HL-60 (cell line): Measurements from ENCODE around the gene TRPC4AP.
"Not testable (repeated sequence)": the region's sequence is repeated elsewhere in the genome, so short reads cannot be mapped to it uniquely, and the experiment has no call there.

Source experiments
- DNase-seq, 2 experiments: peaks; one replicate each; pipeline ENCODE4 v3.0.0-alpha.2; 2010 to 2020; ENCODE audit warnings: low read depth in 1 of 2, low spot score in 1 of 2
- H3K27ac ChIP-seq: fragments of 250-450 bp; sonication (Bioruptor Pico); replicated peaks from 2 replicates; pipeline ENCODE4 v1.5.1; 2020; ENCODE audit warnings: mild to moderate bottlenecking, moderate library complexity
- H3K27me3 ChIP-seq: fragments of 250-450 bp; sonication (Bioruptor Pico); 2 replicates; pipeline ENCODE4 v1.5.1; 2021; ENCODE audit warnings: mild to moderate bottlenecking, moderate library complexity; ENCODE audit not compliant: insufficient read depth, poor library complexity, severe bottlenecking
- H3K4me3 ChIP-seq: replicated peaks from 2 replicates; pipeline ENCODE4 v1.5.1; 2011; ENCODE audit warnings: mild to moderate bottlenecking, control low read depth, low read length; ENCODE audit not compliant: insufficient read depth
- GABPA ChIP-seq: IDR thresholded peaks from 2 replicates; pipeline ENCODE4 v1.6.1; 2012; ENCODE audit warnings: low read depth
- POLR2AphosphoS5 ChIP-seq: IDR thresholded peaks from 2 replicates; pipeline ENCODE4 v1.6.1; 2012; ENCODE audit warnings: low read depth
- SPI1 ChIP-seq: IDR thresholded peaks from 2 replicates; pipeline ENCODE4 v1.6.1; 2012; ENCODE audit warnings: low read depth, mild to moderate bottlenecking, borderline replicate concordance
- TF ChIP-seq, protein P1 (sequence below): IDR thresholded peaks from one replicate; pipeline ENCODE4 v1.5.1; 2011; ENCODE audit warnings: low read length, control low read depth, inconsistent platforms; ENCODE audit not compliant: insufficient read depth
- TF ChIP-seq, protein P2 (sequence below): IDR thresholded peaks from 2 replicates; pipeline ENCODE4 v1.6.1; 2012; ENCODE audit warnings: low read depth; ENCODE audit not compliant: insufficient replicate concordance

TRPC4AP gene

DNA sequence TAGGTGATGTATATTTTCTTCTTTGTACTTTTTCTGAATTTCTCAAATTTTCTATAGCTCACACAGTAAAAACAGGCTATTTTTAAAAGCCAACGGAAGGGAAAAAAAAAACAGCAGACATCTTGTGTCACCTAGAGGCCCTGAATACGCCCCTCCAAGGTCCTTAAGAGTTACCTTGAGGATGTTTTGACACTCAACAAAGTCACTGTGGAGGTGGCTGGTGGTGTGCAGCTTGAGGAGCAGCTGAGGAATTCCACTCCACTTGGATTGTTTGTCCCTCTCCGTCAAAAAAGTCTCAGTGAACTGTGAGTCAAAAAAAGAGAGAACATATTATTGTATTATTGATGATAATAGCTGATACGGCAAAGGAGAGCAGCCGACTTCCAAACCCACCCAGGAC lies 14.7 kb downstream of the TRPC4AP start:
- no peak for DNase-seq
- Histone ChIP-seq H3K27me3 (no peaks in the 10 kb centered on the region), H3K4me3 (no peak overlapping the region), H3K27ac (no peak overlapping the region)
- TF ChIP-seq SPI1 (no peak), GABPA (no peak), POLR2AphosphoS5 (no peak)
- TF ChIP-seq, protein P1, sequence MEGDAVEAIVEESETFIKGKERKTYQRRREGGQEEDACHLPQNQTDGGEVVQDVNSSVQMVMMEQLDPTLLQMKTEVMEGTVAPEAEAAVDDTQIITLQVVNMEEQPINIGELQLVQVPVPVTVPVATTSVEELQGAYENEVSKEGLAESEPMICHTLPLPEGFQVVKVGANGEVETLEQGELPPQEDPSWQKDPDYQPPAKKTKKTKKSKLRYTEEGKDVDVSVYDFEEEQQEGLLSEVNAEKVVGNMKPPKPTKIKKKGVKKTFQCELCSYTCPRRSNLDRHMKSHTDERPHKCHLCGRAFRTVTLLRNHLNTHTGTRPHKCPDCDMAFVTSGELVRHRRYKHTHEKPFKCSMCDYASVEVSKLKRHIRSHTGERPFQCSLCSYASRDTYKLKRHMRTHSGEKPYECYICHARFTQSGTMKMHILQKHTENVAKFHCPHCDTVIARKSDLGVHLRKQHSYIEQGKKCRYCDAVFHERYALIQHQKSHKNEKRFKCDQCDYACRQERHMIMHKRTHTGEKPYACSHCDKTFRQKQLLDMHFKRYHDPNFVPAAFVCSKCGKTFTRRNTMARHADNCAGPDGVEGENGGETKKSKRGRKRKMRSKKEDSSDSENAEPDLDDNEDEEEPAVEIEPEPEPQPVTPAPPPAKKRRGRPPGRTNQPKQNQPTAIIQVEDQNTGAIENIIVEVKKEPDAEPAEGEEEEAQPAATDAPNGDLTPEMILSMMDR = no peak
- TF ChIP-seq, protein P2, sequence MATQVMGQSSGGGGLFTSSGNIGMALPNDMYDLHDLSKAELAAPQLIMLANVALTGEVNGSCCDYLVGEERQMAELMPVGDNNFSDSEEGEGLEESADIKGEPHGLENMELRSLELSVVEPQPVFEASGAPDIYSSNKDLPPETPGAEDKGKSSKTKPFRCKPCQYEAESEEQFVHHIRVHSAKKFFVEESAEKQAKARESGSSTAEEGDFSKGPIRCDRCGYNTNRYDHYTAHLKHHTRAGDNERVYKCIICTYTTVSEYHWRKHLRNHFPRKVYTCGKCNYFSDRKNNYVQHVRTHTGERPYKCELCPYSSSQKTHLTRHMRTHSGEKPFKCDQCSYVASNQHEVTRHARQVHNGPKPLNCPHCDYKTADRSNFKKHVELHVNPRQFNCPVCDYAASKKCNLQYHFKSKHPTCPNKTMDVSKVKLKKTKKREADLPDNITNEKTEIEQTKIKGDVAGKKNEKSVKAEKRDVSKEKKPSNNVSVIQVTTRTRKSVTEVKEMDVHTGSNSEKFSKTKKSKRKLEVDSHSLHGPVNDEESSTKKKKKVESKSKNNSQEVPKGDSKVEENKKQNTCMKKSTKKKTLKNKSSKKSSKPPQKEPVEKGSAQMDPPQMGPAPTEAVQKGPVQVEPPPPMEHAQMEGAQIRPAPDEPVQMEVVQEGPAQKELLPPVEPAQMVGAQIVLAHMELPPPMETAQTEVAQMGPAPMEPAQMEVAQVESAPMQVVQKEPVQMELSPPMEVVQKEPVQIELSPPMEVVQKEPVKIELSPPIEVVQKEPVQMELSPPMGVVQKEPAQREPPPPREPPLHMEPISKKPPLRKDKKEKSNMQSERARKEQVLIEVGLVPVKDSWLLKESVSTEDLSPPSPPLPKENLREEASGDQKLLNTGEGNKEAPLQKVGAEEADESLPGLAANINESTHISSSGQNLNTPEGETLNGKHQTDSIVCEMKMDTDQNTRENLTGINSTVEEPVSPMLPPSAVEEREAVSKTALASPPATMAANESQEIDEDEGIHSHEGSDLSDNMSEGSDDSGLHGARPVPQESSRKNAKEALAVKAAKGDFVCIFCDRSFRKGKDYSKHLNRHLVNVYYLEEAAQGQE = no peak

DNA sequence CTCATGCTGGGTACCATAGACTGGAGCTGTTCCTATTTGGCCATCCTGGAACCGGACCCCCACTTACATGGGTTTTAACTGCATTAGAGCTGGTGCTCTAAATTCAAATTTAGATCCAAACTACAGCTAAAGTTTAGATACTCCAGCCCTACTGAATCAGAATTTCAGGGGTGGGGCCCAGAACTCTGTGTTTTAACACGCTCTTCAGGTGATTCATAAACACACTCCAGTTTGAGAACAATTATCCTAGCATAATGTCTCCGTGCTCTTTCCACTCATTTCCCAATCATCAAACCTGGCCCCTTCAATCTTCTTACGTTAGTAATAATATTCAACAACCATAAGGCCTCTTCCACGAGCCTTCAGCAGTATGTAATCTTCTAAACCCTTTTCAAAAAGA lies 15.3 kb downstream of the TRPC4AP start:
- Histone ChIP-seq H3K27ac (no peak overlapping the region), H3K27me3 (no peaks in the 10 kb centered on the region), H3K4me3 (no peak overlapping the region)
- TF ChIP-seq GABPA (no peak), POLR2AphosphoS5 (no peak), SPI1 (no peak)
- TF ChIP-seq, protein P2 = no peak
- TF ChIP-seq, protein P1 = no peak
- no peak for DNase-seq

DNA sequence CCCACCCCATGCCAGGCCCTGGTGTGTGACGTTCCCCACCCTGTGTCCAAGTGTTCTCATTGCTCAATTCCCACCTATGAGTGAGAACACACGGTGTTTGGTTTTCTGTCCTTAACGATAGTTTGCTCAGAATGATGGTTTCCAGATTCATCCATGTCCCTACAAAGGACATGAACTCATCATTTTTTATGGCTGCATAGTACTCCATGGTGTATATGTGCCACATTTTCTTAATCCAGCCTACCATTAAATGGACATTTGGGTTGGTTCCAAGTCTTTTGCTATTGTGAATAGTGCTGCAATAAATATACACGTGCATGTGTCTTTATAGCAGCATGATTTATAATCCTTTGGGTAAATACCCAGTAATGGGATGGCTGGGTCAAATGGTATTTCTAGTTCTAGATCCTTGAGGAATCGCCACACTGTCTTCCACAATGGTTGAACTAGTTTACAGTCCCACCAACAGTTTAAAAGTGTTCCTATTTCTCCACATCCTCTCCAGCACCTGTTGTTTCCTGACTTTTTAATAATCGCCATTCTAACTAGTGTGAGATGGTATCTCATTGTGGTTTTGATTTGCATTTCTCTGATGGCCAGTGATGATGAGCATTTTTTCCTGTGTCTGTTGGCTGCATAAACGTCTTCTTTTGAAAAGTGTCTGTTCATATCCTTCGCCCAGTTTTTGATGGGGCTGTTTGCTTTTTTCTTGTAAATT lies 21.0 kb downstream of the TRPC4AP start:
- DNase-seq, H3K27me3 ChIP-seq: not testable (repeated sequence)

DNA sequence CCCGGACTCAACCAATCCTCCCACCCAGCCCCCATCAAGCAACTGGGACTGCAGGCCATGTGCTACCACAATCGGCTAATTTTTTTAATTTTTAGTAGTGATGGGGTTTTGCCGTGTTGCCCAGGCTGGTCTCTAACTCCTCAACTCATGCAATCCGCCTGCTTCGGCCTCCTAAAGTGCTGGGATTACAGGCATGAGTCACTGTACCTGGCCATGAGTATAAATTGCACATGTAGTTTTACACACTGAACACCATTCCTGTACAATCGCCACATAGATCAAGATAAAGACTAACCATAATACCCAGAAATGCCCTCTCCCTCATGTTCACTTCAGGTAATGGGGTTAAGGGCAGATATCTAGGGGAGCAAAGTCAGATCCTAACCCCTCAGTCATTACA lies 26.4 kb downstream of the TRPC4AP start:
- TF ChIP-seq, protein P2 = no peak
- TF ChIP-seq GABPA (no peak), SPI1 (no peak), POLR2AphosphoS5 (no peak)
- TF ChIP-seq, protein P1 = no peak
- Histone ChIP-seq H3K27me3 (no peaks in the 10 kb centered on the region), H3K4me3 (no peak overlapping the region), H3K27ac (no peak overlapping the region)
- no peak for DNase-seq

More for the DNA sequence above, 21.0 kb downstream of the TRPC4AP start:
- H3K4me3 ChIP-seq, H3K27ac ChIP-seq: not testable (repeated sequence)
